Heart left ventricle (tissue), 13 donors: Measurements from ENCODE around the gene HSBP1L1.

ENCODE experiments used
- POLR2A ChIP-seq, 2 donors: fragments of 450-650 bp; IDR thresholded peaks; one replicate each; pipeline ENCODE4 v1.6.1; 2017; ENCODE audit warnings: antibody characterized with exemption in 2 of 2, mild to moderate bottlenecking in 2 of 2, moderate library complexity in 2 of 2
- TF ChIP-seq, protein P1 (sequence below), 12 donors: fragments of 200-600 bp; sonication (generic) in 4 of 12; IDR thresholded peaks; one replicate each; pipeline versions ENCODE4 v1.5.0 to v1.8.0; 2018 to 2022; ENCODE audit warnings: antibody characterized with exemption in 12 of 12, mild to moderate bottlenecking in 5 of 12
- donor health status: ischemic (EF 13 %, LVEDD 7.1; RV severe dilation, severe dysfunction).
- donor health status: DM: no; HTN: yes; CAD: no.
- donor health status: DM: no; HTN: no; CAD: no.
- donor health status: ischemic (EF 25% LVEDD 6.9; RV normal size, moderate dysfunction).
- donor health status: ischemic (EF 25% LVEDD 5.7; RV mildly dilated, moderate dysfunction).
- donor health status: ischemic (EF 35%, LVEDD 5.7; RV mildly dilated, moderate dysfunction).
- donor health status: nonischemic (EF 11% LVEDD 7.7; RV severe dilation, severe dysfunction).
- donor health status: DM: yes; HTN: yes; CAD: no.
- donor health status: PGD.
- donor health status: ischemic (EF 29% LVEDD 5.4; RV normal size, mild dysfunction).
- donor health status: nonischemic (EF 23%, LVEDD 6.1; RV moderate dilation, normal function).

GRCh38 chr18:79975985-79976680 lies 11.7 kb downstream of the HSBP1L1 start:
- TF ChIP-seq, protein P1, sequence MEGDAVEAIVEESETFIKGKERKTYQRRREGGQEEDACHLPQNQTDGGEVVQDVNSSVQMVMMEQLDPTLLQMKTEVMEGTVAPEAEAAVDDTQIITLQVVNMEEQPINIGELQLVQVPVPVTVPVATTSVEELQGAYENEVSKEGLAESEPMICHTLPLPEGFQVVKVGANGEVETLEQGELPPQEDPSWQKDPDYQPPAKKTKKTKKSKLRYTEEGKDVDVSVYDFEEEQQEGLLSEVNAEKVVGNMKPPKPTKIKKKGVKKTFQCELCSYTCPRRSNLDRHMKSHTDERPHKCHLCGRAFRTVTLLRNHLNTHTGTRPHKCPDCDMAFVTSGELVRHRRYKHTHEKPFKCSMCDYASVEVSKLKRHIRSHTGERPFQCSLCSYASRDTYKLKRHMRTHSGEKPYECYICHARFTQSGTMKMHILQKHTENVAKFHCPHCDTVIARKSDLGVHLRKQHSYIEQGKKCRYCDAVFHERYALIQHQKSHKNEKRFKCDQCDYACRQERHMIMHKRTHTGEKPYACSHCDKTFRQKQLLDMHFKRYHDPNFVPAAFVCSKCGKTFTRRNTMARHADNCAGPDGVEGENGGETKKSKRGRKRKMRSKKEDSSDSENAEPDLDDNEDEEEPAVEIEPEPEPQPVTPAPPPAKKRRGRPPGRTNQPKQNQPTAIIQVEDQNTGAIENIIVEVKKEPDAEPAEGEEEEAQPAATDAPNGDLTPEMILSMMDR (IDR thresholded peaks at IDR 0.05) = no peak
- no peak for TF ChIP-seq POLR2A (IDR thresholded peaks at IDR 0.05)
